HG03066 (cell line): ENCODE results near the gene CNTNAP5.

Source experiments
- ATAC-seq: cut with Tn5 transposase; IDR thresholded peaks from one replicate; pipeline ENCODE4 v1.9.1; 2021; ENCODE audit warnings: low read depth; ENCODE audit not compliant: unreplicated experiment

CNTNAP5 gene

DNA sequence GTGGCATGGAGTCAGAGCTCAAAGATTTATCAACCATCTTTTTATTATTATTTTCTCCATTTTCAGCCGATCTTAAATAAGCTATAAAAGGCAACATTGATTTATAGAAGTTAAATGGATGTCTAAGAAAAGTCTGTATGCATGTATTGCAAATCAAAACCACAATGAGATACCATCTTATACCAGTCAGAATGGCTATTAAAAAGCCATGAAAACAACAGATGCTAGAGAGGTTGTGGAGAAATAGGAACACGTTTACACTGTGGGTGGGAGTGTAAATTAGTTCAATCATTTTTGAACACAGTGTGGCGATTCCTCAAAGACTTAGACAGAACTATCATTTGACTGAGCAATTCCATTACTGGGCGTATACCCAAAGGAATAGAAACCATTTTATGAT lies 731.0 kb downstream of the CNTNAP5 start:
- ATAC-seq: no peak

DNA sequence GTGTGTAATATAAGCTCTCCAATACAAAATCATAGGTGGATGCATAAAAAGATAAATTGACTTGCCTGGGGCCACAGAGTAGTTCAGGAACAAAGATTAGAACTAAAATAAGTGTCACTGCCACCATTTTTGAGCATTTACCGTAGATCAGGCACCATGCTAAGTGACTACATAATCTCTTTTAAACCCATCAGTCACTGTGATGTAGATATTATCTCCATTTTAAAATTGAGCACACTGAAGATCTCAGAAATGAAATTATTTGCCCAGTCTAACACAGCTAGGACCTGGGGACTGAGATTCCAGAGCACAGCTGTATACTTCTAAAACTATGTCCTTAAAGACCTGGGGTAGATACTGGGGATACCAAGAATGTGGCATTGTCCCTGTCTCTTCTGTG lies 737.3 kb downstream of the CNTNAP5 start:
- no peak for ATAC-seq

GRCh38 chr2:124763611-124764010 lies 738.5 kb downstream of the CNTNAP5 start:
- ATAC-seq: no peak

- ATAC-seq: no peak
Measured at GRCh38 chr2:124774781-124775180, 749.7 kb downstream of the CNTNAP5 start.

GRCh38 chr2:124776332-124776731 lies 751.2 kb downstream of the CNTNAP5 start:
- ATAC-seq: no peak

- no peak for ATAC-seq
Measured at GRCh38 chr2:124778076-124778475, 753.0 kb downstream of the CNTNAP5 start.

GRCh38 chr2:124796647-124797046 lies 771.6 kb downstream of the CNTNAP5 start:
- ATAC-seq: no peak

GRCh38 chr2:124797049-124797448 lies 772.0 kb downstream of the CNTNAP5 start:
- ATAC-seq: no peak

DNA sequence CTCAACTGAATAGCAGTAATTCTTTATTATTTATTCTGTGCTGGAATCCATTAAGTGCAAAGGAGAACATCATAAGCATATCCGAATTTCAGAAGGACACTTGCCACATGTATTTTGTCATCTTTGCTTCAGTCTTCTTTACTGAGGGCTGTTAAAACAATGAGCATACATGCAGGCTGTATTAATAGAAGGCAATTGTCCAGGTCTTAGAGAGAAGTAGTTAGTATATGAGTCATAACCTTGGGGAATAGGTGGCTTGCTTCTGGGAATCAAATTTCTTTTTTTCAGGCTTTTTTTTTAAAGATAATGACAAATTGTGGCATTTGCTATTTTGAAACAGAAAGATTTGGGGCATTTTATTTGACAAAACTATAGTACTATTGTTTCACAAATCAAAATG lies 773.5 kb downstream of the CNTNAP5 start:
- no peak for ATAC-seq

DNA sequence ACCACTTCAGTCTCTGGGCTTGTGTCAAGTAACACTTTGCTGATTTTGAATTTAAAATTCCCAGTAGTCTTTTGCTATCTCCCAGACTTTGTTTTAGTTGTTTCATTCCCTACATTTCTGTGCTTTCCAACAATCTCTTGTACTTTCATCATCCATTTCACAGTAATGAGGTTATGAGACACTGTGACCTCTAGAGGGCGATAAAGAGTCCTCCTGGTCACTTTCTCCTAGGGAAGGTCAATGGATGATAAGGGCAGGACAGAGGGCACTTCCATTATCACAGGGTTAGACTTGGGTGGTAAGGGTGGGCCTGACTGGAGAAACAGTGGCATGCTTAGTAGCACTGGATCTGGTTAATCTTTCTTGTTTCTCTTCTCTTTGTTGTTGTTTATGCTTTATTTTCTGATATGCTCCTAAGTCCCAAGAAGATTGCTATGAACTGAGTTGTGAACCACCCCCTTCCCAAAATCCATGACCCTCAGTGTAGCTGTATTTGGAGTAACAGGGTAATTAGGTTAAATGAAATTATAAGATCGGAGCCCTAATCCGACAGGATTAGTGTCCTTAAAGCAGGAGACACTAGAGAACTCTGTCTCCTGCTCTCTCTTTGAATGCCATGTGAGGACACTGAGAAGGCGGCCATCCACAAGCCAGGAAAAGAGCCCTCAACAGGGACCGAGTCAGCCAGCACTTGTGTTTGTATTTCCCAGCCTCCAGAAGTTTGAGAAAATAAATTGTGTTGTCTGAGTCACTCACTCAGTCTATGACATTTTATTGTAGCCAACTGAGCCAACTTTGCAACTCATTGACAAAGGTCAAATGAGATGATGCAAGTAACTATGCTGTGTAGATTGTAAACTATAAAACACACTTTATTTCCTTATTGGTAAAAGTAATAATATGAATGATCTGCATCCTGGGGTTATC lies 779.2 kb downstream of the CNTNAP5 start:
- no peak for ATAC-seq

DNA sequence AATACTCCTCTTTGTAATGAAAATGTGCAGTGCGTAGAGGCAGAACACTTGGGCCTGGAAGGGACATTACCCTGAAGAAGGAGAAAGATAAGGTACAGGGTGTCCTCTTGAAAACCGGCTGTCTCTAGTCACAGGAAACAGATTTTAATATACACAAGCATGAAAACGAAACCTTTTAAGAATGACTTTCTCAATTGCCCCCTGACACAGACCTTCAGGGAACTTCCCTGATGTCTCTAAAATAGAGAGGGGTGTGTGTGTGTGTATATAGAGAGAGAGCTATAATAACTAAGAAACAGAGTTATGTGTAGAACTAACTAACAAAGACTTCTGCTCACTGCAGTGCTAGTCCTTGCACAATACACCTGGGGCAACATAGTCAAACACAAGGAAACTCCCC lies 780.0 kb downstream of the CNTNAP5 start:
- ATAC-seq: no peak

DNA sequence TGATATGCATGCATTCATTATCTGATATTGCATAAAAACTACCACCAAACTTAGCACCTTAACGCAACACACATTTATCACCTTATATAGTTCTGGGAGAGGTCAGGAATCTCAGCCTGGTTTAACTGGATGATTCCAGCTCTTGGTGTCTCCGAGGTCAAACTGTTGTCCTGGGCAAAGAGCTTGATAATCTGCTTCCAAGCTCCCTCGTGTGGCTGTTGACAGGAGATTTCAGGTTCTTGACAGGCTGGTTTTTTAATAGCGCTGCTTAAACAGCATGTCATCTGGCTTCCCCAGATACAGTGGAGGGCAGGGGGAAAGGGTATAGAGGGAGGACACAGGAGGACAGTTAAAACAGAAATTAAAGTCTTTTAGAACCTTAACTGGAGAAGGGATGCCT lies 785.0 kb downstream of the CNTNAP5 start:
- ATAC-seq: no peak

DNA sequence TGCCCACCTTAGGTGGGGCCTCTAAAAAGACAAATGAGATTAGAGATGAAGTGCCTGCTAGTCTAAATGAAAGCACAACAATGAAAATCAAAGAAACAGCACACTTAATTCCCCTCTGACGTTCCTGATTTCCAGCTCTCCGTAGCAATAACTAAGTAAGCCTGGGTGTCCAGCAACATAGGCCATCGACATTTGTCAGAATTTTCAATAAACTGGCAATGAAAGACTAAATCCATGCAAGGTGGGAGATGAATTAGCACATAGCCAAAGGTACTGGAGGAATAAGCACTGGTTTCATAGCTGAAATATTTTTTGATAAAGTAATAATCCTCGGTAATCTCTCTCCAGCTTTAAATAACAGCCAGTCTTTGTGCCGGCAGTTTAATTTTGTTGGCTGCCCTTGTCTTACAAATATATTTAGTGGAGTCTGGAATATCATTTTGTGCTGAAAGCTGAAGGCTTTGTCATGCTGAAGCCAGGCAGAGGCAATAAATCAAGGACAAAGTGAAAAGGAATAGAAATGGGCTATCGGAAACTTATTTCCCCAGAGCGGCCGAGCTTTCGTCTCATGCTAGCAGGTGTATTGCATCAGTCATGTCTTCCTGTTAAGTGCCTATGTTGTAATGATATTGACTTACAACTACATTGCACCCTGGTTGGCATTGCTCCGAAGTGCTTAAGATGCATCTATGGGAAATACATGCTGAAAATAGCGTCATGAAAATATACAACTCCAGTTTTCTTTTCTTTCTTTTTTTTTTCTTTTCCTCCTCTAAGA lies 790.1 kb downstream of the CNTNAP5 start:
- ATAC-seq: no peak

- ATAC-seq: no peak
Measured at GRCh38 chr2:124816007-124816406, 790.9 kb downstream of the CNTNAP5 start.

GRCh38 chr2:124822516-124822915 lies 797.4 kb downstream of the CNTNAP5 start:
- no peak for ATAC-seq

- no peak for ATAC-seq
Measured at GRCh38 chr2:124824441-124824840, 799.4 kb downstream of the CNTNAP5 start.

GRCh38 chr2:124832521-124832920 lies 807.4 kb downstream of the CNTNAP5 start:
- no peak for ATAC-seq

DNA sequence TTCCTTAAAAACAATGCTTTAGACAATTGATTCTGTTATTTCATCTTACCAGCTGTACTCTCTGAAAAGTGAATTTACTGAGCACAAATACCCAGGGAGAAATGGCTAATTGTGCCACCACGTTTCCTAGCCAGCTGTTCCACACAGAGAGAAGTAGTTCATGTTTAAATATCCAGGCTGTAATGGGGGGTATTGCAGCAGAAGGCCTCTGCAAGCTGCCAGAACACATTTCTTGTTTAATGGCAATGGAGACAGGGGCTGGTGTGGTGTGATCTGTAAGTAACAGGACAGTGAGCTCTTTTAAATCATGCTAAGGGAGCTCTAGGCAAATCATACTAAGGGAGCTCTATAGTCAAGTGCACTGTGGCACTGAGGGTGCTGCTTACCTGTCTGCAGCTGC lies 809.2 kb downstream of the CNTNAP5 start:
- ATAC-seq: no peak

GRCh38 chr2:124835331-124835730 lies 810.2 kb downstream of the CNTNAP5 start:
- no peak for ATAC-seq

GRCh38 chr2:124836416-124836815 lies 811.3 kb downstream of the CNTNAP5 start:
- ATAC-seq: no peak

DNA sequence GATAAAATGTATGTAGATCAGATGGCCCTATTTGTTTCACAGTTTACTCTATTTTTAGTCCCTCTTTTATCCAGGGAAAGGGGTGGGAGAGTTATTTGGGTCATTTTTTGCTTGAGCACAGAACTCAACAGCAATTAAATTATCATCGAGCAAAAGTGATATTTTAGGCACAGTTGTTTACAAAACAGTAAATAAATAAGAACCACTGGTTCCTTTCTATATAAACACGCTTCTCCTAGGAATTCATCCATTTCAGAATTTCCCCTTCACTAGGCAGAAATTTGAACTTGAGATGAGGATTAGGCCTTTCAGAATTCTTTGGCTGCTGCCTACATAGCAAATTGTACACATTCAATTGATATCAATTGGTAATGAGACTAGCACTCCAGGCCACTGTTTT lies 812.4 kb downstream of the CNTNAP5 start:
- no peak for ATAC-seq

DNA sequence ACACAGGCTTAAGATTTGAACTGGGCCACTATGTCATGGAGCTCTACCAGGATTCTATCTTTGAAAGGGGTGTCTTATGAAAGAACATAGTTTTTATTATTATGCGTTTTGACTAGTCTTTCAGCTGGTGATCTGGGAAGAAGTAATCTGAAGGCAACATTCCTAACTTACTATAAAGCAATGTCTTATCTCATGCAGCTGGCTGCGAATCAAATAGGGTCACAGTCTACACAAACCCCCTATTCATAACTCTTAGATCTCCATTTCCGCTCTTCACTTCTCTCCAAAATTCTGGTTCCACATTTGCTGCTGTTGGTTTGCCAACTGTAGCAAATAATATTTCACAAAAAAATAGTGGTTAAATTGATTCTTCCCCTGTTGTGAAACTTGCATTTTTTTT lies 813.3 kb downstream of the CNTNAP5 start:
- no peak for ATAC-seq
